ENCODE data around the gene TNRC18. TPM values are rescaled to one million over a fixed set of nuclear protein-coding genes. Genes with fewer than 3 reads are reported as not detected.

The TNRC18 gene
- total RNA-seq, 1 experiment from 2014 or later, result 159 TPM

DNA sequence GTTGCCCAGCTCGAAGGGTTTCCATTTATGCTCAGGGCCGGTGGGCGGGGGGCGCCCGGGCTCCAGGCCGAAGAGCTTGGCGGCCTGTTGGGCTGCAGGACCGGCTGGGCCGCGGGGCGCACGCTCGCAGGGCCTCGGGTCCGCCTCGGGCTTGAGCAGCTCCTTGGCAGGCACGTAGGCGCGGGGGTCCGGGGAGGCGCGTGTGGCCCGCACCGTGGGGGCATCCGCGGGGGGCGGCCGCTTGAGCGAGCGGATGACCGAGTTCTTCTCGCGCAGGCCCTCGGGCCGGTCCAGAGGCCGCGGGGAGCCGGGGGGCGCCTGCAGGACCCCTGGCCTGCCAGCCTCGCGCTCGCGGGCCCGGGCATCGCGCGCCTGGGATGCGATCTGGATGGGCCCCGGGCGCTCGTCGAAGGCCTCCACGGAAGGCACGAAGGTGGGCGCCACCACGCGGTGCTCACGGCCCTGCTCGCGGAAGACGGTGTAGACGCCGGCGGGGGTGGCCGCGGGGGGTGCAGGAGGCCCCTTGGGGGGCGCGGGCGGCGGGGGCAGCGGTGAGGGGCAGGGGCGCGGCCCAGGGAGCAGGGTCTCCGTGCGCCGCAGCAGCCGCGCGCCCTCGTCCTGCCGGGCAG, 35.2 kb downstream of the TNRC18 start:
- Histone ChIP-seq H3K79me2 (ENCODE audit: low read depth) (peaks cover 71% of the 10 kb centered on the region), H4K20me1 (ENCODE audit: insufficient read depth) (peaks cover 79% of the 10 kb centered on the region), H3K36me3 (ENCODE audit: low read depth) (peaks cover 34% of the 10 kb centered on the region), H3K4me1 (replicated peaks; ENCODE audit: insufficient read depth) (no peaks in the 10 kb centered on the region), H2AFZ (no peak overlapping the region), H3K9me3 (ENCODE audit: insufficient read depth, low read depth) (no peaks in the 10 kb centered on the region), H3K9me2 (ENCODE audit: insufficient read depth) (no peaks in the 10 kb centered on the region), H3K4me2 (no peak overlapping the region), H3K27me3 (ENCODE audit: insufficient read depth, low read depth) (no peaks in the 10 kb centered on the region), H3K4me3 (no peak overlapping the region), H3K27ac (no peak overlapping the region), H3F3A (ENCODE audit: insufficient read depth, low read depth) (peaks cover 34% of the 10 kb centered on the region; the same call in 1 of the 2 replicates)
- no TSS peak for BruUV-seq (replicated peaks)
- CTCF ChIA-PET, result no interaction called here
- DNase-seq, result no peak
- intact Hi-C loops (cut with micrococcal nuclease; ENCODE audit: unreplicated experiment), result no loop called here
- POLR2A ChIA-PET (ENCODE audit: unreplicated experiment), result no interaction called here
- TF ChIP-seq EZH2 (IDR thresholded peaks at IDR 0.05; ENCODE audit: low read depth), result no peak
- TF ChIP-seq, protein P1, sequence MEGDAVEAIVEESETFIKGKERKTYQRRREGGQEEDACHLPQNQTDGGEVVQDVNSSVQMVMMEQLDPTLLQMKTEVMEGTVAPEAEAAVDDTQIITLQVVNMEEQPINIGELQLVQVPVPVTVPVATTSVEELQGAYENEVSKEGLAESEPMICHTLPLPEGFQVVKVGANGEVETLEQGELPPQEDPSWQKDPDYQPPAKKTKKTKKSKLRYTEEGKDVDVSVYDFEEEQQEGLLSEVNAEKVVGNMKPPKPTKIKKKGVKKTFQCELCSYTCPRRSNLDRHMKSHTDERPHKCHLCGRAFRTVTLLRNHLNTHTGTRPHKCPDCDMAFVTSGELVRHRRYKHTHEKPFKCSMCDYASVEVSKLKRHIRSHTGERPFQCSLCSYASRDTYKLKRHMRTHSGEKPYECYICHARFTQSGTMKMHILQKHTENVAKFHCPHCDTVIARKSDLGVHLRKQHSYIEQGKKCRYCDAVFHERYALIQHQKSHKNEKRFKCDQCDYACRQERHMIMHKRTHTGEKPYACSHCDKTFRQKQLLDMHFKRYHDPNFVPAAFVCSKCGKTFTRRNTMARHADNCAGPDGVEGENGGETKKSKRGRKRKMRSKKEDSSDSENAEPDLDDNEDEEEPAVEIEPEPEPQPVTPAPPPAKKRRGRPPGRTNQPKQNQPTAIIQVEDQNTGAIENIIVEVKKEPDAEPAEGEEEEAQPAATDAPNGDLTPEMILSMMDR (conservative IDR thresholded peaks at IDR 0.05), result no peak

DNA sequence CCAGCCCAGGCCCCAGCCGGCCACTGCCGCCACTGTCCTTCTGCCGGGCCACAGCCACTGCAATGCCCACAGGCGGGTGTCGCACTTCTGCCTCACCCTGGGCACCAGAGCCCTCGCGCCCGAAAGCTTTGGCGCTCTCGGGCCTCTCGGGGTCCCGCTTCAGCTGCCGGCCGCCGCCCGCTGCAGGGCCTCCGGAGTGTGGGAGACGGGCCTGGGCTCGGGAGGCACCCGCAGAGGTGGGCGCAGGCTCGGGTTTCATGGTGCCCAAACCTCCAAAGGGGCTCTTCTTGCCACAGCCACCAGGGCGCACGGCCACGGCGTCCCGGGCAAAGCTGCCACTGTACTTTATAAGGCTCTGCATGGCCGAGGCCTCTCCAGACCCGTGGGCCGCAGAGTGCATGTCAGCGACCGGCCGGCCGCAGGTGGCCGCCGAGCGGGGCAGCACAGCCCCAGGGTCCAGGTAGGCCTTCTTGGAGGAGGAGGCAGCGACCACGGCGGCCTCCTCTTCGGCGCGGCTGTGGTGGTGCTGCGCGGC, 35.9 kb downstream of the TNRC18 start:
- Histone ChIP-seq H3K4me2 (no peak overlapping the region), H3K9me3 (ENCODE audit: insufficient read depth, low read depth) (no peaks in the 10 kb centered on the region), H3K9me2 (ENCODE audit: insufficient read depth) (no peaks in the 10 kb centered on the region), H3K4me3 (no peak overlapping the region), H3K36me3 (ENCODE audit: low read depth) (peaks cover 28% of the 10 kb centered on the region), H3F3A (ENCODE audit: insufficient read depth, low read depth) (peaks cover 29% of the 10 kb centered on the region; the same call in 1 of the 2 replicates), H3K79me2 (ENCODE audit: low read depth) (peaks cover 71% of the 10 kb centered on the region), H4K20me1 (ENCODE audit: insufficient read depth) (peaks cover 79% of the 10 kb centered on the region), H3K4me1 (replicated peaks; ENCODE audit: insufficient read depth) (no peaks in the 10 kb centered on the region), H2AFZ (no peak overlapping the region), H3K27ac (no peak overlapping the region), H3K27me3 (ENCODE audit: insufficient read depth, low read depth) (no peaks in the 10 kb centered on the region)
- ChIA-PET POLR2A (ENCODE audit: unreplicated experiment) (no interaction called here), CTCF (no interaction called here)
- DNase-seq, result no peak
- intact Hi-C loops (cut with micrococcal nuclease; ENCODE audit: unreplicated experiment), result no loop called here
- TF ChIP-seq, protein P1 (conservative IDR thresholded peaks at IDR 0.05), result no peak
- no peak for TF ChIP-seq EZH2 (IDR thresholded peaks at IDR 0.05; ENCODE audit: low read depth)
- BruUV-seq (replicated peaks), result no TSS peak

DNA sequence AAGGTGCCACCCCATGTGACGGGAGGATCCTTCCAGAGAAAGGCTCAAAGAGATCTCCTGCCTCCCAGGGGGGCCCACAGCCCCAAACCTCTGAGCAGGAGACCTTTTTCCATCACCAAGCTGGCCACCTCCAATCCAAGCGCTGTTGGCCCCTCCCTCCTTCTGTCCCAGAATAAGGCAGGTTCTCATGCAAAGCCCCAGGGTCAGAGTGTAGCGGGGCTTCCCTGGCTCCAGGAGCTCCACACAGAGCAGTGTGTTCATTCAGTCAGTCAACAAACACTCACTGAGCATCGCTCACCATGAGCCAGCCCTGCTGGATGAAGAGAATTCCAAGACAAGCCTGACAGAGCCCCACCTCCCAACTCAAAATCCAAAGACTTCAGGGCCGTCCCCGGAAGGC, 39.0 kb downstream of the TNRC18 start:
- no peak overlapping the region for H3K4me2 ChIP-seq
- peaks cover 85% of the 10 kb centered on the region for H4K20me1 ChIP-seq (ENCODE audit: insufficient read depth)
- no peaks in the 10 kb centered on the region for H3K9me3 ChIP-seq (ENCODE audit: insufficient read depth, low read depth)
- H3F3A ChIP-seq (ENCODE audit: insufficient read depth, low read depth), result peaks cover 22% of the 10 kb centered on the region; the same call in 1 of the 2 replicates
- no peaks in the 10 kb centered on the region for H3K4me1 ChIP-seq (replicated peaks; ENCODE audit: insufficient read depth)
- H3K27me3 ChIP-seq (ENCODE audit: insufficient read depth, low read depth), result no peaks in the 10 kb centered on the region
- no peak overlapping the region for H3K27ac ChIP-seq
- no peak overlapping the region for H2AFZ ChIP-seq
- peaks cover 82% of the 10 kb centered on the region for H3K79me2 ChIP-seq (ENCODE audit: low read depth)
- ChIA-PET CTCF (no interaction called here), POLR2A (ENCODE audit: unreplicated experiment) (no interaction called here)
- H3K36me3 ChIP-seq (ENCODE audit: low read depth), result peaks cover 15% of the 10 kb centered on the region; the same call in 1 of the 2 replicates
- BruUV-seq (replicated peaks), result no TSS peak
- no peak for DNase-seq
- intact Hi-C loops (cut with micrococcal nuclease; ENCODE audit: unreplicated experiment), result no loop called here
- no peaks in the 10 kb centered on the region for H3K9me2 ChIP-seq (ENCODE audit: insufficient read depth)
- no peak overlapping the region for H3K4me3 ChIP-seq
- TF ChIP-seq, protein P1 (conservative IDR thresholded peaks at IDR 0.05), result no peak
- no peak for TF ChIP-seq EZH2 (IDR thresholded peaks at IDR 0.05; ENCODE audit: low read depth)
